Right lobe of liver (tissue), 6 donors: ENCODE measurements around the gene GPER1. TPM values are rescaled to one million over a fixed set of nuclear protein-coding genes. Genes with fewer than 3 reads are reported as not detected.

ENCODE experiments used
- ATAC-seq, 4 donors: fragments of 200-7000 bp; cut with Tn5 transposase; one replicate each; pipeline ENCODE4 v1.9.1; 2020; ENCODE audit warnings: mild to moderate bottlenecking in 4 of 4, moderate library complexity in 4 of 4
- DNase-seq, 3 donors: peaks; one replicate each; pipeline ENCODE4 v3.0.0-alpha.2; 2020
- H3K27ac ChIP-seq, 3 donors: fragments of 200-600 bp; one replicate each; pipeline ENCODE4 v1.8.0; 2022
- H3K27me3 ChIP-seq, 2 donors: fragments of 200-600 bp; one replicate each; pipeline ENCODE4 v1.8.0; 2022
- H3K36me3 ChIP-seq, 4 donors: fragments of 200-600 bp; sonication (generic) in 1 of 4; one replicate each; pipeline versions ENCODE4 v1.5.1 to v1.8.0; 2017 to 2022; ENCODE audit warnings: control low read depth in 1 of 4
- H3K4me1 ChIP-seq, 4 donors: fragments of 200-600 bp; sonication (generic) in 1 of 4; one replicate each; pipeline versions ENCODE4 v1.5.1 to v1.8.0; 2017 to 2022; ENCODE audit warnings: control low read depth in 1 of 4
- H3K4me3 ChIP-seq, 3 donors: fragments of 200-600 bp; one replicate each; pipeline ENCODE4 v1.8.0; 2022
- H3K9me3 ChIP-seq, 4 donors: fragments of 200-600 bp; sonication (generic) in 1 of 4; one replicate each; pipeline versions ENCODE4 v1.5.1 to v1.8.0; 2017 to 2022; ENCODE audit warnings: control low read depth in 1 of 4
- POLR2A ChIP-seq: fragments of 450-650 bp; IDR thresholded peaks from one replicate; pipeline ENCODE4 v1.6.1; 2017; ENCODE audit warnings: antibody characterized with exemption, mild to moderate bottlenecking
- WGBS: methylation state at CpG from one replicate; pipeline ENCODE4 v1.1.6; 2018; ENCODE audit warnings: low coverage, low lambda C conversion rate; ENCODE audit not compliant: insufficient coverage; ENCODE audit errors: missing lambda C conversion rate; 5-methylcytosine and 5-hydroxymethylcytosine counted together
- intact Hi-C, 2 donors: fragments of 100-400 bp; cut with DNase I; formaldehyde crosslinking; loops; one replicate each; pipeline versions ENCODE4 v1.11.2 to v1.14.1; 2022
- total RNA-seq, 6 experiments: library from RNA; depleted of rRNA in 2 of 6; stranded (reverse); fragments of >200 nt in 2 of 6; fragmentation: NEBNext Ultra II Directional in 3 of 6; extraction: Animal tissue kit (Norgen Biotek cat#: 25700) in 3 of 6; gene quantifications; one replicate each; pipeline versions ENCODE4 v1.1.0 to v1.2.4, GENCODE V29; 2016 to 2023
- TF ChIP-seq, protein P1 (sequence below), 4 donors: fragments of 200-600 bp in 3 of 4; fragments of 450-650 bp in 1 of 4; IDR thresholded peaks; one replicate each; pipeline versions ENCODE4 v1.5.1 to v1.8.0; 2016 to 2022; ENCODE audit warnings: antibody characterized with exemption in 4 of 4, mild to moderate bottlenecking in 2 of 4
- donor health status: DM: no; HTN: yes; CAD: no.
- donor health status: DM: no; HTN: no; CAD: no.
- donor health status: DM: no; HTN: no; CAD: no.
- donor health status: DM: no; HTN: yes; CAD: no.
- donor health status: DM: no; HTN: yes; CAD: no.

The GPER1 gene
- total RNA-seq, 6 experiments from 2014 or later: 7.0 to 26.4 (median 11.9) TPM

DNA sequence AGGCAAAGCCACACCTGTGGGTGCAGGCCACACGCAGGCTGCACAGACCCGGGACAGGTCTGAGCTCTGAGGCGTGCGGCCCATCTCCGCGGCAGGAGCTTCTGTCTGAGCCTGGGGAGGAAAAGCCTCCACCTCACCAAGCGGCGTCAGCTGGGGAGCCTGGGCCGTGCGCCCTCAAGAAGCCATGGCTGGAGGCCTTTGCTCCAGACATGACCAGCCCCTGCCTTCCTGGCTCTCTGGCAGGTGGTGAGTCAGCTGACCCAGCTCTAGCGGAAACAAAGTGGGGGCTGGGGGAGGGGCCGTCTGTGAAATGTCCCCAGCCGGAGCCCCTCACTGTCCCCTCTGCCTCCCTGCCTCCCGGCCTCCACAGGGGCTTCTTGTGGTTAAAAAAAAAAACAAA is 12.5 kb downstream of the GPER1 start:
- H3K36me3 ChIP-seq: no peaks in the 10 kb centered on the region
- TF ChIP-seq, protein P1, sequence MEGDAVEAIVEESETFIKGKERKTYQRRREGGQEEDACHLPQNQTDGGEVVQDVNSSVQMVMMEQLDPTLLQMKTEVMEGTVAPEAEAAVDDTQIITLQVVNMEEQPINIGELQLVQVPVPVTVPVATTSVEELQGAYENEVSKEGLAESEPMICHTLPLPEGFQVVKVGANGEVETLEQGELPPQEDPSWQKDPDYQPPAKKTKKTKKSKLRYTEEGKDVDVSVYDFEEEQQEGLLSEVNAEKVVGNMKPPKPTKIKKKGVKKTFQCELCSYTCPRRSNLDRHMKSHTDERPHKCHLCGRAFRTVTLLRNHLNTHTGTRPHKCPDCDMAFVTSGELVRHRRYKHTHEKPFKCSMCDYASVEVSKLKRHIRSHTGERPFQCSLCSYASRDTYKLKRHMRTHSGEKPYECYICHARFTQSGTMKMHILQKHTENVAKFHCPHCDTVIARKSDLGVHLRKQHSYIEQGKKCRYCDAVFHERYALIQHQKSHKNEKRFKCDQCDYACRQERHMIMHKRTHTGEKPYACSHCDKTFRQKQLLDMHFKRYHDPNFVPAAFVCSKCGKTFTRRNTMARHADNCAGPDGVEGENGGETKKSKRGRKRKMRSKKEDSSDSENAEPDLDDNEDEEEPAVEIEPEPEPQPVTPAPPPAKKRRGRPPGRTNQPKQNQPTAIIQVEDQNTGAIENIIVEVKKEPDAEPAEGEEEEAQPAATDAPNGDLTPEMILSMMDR (IDR thresholded peaks at IDR 0.05): no peak
- TF ChIP-seq POLR2A: no peak
- H3K27me3 ChIP-seq: no peaks in the 10 kb centered on the region
- H3K27ac ChIP-seq: no peak overlapping the region
- no peaks in the 10 kb centered on the region for H3K9me3 ChIP-seq
- DNase-seq: no peak
- ATAC-seq: no peak
- intact Hi-C loops: no loop called here
- H3K4me1 ChIP-seq: peaks cover 0 to 47% (median 26%) of the 10 kb centered on the region in 4 donors
- H3K4me3 ChIP-seq: no peak overlapping the region
- WGBS: 100% methylated on average over 1 of the region's 14 CpGs

DNA sequence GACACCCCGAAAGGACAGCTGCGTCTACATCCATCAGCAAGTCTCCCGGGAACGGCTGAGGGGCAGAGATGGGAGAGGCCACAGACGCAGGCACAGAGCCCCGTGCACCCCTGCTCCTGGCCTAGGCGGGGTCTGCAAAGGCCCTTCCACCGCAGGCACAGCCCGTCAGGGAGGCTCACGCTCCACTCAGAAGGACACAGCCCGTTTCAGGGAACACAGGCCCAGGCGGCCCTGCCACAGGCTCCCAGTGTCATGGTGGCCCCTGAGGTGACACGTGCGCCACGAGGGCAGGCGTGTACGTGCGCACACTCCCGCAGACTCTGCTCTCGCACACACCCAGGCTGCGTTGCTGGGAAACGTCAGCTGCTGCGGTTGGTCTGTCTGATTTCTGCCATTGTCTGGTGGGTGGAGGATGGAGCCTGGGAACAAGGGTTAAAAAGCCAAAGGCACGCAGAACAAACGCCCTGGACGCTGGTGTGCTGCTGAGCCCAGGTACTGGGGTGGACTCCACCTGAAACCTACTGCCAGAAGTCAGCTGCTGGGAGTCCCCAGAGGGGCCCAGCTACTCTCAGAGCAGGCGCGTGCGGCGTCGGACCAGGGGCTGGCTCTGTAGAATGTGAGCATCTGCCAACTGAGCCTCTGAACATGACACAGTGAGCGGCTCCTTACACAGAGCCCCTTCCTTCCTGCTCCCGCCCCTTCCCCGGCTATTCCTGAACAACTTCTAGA is 13.1 kb downstream of the GPER1 start:
- 96% methylated on average over 8 of the region's 34 CpGs for WGBS
- ATAC-seq (no peak), DNase-seq (no peak)
- TF ChIP-seq, protein P1 (IDR thresholded peaks at IDR 0.05): no peak
- no peak for TF ChIP-seq POLR2A
- Histone ChIP-seq H3K4me3 (no peak overlapping the region), H3K4me1 (peaks cover 0 to 41% (median 23%) of the 10 kb centered on the region in 4 donors), H3K9me3 (no peaks in the 10 kb centered on the region), H3K36me3 (no peaks in the 10 kb centered on the region), H3K27me3 (no peaks in the 10 kb centered on the region), H3K27ac (peak overlapping the region in 2 of 3 donors; percentile 84 to 89)
- intact Hi-C loops: no loop called here

DNA sequence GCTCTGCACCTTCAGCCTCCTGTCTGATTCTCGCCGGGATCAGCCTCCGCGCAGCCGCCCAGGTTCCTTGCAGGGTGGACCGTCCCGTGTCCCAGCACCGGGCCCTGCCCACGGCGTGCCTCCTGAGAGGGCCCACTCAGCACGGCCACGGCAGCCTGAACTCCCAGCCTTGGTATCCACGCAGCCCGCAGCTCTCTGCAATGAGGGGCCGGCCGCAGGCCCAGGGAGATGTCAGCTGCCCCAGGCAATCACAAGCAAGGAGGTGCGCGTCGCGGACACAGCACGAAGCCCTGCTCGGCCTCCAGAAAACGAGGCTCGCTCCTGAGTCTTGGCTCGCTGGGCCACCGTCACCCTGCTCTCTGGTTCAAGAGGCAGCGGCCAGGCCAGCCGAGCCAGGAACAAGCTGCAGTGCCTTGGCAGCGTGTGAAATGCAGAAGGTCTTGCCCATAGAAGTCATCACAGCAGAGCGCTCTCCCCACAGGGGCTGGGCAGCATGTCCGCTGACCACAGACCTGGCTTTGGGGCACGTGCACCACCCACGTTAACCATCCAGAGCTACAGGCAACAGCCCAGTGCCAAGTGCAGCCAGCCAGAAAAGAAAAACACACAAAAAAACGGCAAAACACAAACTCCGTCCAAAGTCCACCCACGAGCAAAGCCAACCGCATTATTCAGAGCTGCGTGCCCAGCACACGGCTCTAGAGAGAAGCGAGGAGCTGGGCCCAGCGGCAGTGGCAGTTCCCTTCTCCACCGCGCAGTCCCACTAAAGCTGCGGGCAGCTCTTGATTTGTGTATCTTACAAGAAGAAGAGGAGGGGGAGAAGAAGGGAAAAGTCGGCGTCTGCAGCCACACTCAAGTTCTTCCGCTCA is 13.9 kb downstream of the GPER1 start:
- Histone ChIP-seq H3K9me3 (no peaks in the 10 kb centered on the region), H3K4me3 (no peak overlapping the region), H3K4me1 (peaks cover 0 to 35% (median 19%) of the 10 kb centered on the region in 4 donors), H3K27ac (peak overlapping the region; percentile 23 to 89 (median 84)), H3K27me3 (no peaks in the 10 kb centered on the region), H3K36me3 (no peaks in the 10 kb centered on the region)
- peak; percentile 84 to 95 (median 91) for DNase-seq
- TF ChIP-seq, protein P1 (IDR thresholded peaks at IDR 0.05): no peak
- peak; percentile 27 for TF ChIP-seq POLR2A
- ATAC-seq: peak; percentile 86 to 91 (median 89)
- intact Hi-C loops: no loop called here
- WGBS: 54% methylated on average over 22 of the region's 47 CpGs

DNA sequence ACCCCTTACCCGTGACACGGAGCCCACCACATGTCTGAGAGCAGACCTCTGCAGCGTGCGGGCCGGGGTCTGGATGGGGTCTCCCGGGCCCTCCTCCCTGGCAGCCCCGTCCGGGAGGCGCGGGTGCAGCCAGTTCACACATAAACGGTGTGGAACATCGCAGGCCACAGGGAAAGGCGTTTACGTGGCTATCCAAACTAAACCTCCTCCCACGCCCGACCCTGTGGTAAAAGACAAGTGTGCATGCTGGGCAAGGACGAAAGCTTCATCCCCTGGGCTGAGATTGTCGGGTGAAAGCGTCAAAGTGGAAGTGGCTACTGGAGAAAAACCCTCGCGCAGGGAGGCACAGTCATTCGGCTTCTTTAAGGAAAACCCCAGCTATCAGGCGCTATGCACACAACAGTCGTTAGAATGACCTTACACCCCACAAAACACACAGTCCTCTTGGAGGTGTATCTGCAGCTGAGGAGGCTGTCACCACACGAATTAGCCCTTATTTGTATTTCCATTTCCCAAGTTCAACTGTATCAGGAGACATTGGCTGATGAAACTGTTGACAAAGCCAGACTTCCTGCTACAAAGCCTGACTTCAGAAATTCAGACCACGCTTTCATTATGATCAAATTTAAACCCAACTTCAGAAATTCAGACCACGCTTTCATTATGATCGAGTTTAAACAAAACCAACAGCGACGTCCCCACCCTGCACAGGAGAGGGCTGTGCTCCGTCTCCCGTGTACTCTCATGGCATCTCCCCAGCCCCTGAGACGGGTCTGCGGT is 15.3 kb downstream of the GPER1 start:
- peak; percentile 46 to 66 (median 56) for ATAC-seq
- WGBS: 58% methylated on average over 16 of the region's 34 CpGs
- intact Hi-C loops: no loop called here
- TF ChIP-seq, protein P1 (IDR thresholded peaks at IDR 0.05): no peak
- TF ChIP-seq POLR2A: no peak
- H3K27me3 ChIP-seq: no peaks in the 10 kb centered on the region
- H3K4me1 ChIP-seq: peaks cover 0 to 30% (median 16%) of the 10 kb centered on the region in 4 donors
- H3K4me3 ChIP-seq: no peak overlapping the region
- no peaks in the 10 kb centered on the region for H3K9me3 ChIP-seq
- peak in 1 of 3 donors; percentile 53 for DNase-seq
- peak overlapping the region in 2 of 3 donors; percentile 84 to 89 for H3K27ac ChIP-seq
- H3K36me3 ChIP-seq: no peaks in the 10 kb centered on the region
